Activated T-cell treated with anti-CD3 and anti-CD28 coated beads, Interleukin-2, amount 50 U/mL, for 48 hours (primary cell): Measurements from ENCODE around the gene CHMP4B.

Source experiments
- DNase-seq, 2 experiments: peaks; one replicate each; pipeline ENCODE4 v3.0.0-alpha.2; 2020

The CHMP4B gene

DNA sequence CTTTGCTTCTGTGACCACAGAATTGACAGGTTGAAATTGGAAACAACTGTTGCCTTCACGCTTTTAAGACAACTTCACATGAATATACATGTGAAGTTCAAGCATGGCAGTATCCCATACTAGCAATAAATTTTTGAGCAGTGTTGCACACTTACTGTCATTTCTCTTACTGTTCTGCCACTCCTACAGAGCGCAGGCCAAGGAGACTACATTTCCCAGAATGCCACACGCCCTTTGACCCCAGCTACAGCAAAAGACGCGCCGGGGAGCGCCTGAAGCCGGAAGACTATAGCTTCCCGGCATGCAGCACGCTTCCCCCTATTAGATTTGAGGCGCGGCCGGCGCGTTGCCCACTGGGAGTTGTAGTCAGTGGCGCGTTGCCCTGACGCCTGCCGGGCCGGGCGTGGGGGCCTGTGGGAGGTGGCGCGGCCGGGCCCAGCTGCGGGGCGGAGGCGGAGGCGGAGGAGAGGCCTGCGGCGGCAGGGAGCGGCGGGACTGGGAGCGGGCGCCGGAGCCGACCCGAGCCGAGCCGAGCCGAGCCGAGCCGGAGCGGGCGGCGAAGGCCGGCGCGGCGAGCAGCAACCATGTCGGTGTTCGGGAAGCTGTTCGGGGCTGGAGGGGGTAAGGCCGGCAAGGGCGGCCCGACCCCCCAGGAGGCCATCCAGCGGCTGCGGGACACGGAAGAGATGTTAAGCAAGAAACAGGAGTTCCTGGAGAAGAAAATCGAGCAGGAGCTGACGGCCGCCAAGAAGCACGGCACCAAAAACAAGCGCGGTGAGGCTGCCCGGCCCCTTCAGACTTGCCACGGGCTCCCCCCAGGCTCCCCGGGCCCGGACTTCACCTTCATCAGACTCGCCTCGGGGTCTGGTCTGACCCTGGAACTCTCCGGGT lies at the start of gene CHMP4B:
Gene CHMP4B (plus strand): TSS at position 464 of the 891 bp plus-strand sequence. CDS start 121 bp downstream, at position 585.
- peak; percentile 97 to 98 for DNase-seq

DNA sequence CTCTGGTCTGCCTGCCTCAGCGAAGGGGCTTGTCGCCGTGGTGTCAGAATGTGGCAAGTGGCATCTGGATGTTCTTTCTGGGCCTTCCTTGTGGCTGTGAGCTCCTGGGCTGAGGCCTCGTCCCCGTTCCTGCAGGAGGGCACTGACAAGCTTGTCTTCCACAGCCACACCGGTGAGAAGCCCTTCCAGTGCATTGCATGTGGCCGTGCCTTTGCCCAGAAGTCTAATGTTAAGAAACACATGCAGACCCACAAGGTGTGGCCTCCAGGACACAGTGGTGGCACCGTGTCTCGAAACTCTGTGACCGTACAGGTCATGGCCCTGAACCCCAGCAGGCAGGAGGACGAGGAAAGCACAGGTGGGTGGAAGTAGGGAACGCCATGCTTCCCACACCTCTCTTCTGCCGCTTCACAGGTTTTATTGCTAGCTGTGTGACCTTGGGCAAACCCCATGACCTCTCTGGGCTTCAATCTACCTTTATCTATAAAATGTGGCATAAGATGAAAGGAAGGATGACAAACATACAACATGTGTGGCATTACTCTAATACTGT lies 49.4 kb upstream of the CHMP4B start:
- no peak for DNase-seq

DNA sequence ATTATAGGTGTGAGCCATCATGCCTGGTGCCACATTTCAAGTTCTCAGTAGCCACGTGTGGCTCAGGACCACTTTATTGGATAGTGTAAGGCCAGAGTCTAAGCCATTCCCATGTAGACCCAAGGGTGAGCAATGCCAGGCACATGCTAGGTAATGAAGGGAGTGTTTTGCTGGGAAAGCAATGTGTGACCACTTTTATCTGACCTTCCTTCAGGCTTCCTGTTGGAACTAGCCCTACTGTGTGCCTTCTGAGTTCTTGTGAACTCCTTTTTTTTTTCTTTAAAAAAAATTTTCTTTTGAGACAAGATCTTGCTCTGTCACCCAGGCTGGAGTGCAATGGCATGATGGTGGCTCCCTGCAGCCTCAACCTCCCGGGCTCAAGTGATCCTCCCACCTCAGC lies 46.0 kb upstream of the CHMP4B start:
- no peak for DNase-seq

GRCh38 chr20:33765592-33765991 lies 45.6 kb upstream of the CHMP4B start:
- DNase-seq, result no peak

GRCh38 chr20:33766686-33767085 lies 44.5 kb upstream of the CHMP4B start:
- DNase-seq, result no peak

DNA sequence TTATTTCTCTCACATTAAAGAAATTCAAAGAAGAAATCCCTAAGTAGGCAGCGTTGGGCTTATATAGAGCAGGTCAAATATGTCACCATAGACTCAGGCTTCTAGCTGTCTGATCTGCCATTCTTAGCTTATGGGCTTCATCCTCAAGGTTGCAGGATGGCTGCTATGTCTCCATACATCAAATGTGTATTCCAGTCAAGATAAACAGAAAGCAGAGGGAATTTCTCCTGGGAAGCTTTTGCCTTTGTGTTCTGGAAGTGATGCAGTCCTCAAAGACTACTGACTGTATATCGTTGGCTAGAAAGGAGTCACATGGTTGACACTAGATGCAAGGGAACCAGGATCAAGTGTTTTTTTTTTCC lies 43.4 kb upstream of the CHMP4B start:
- no peak for DNase-seq

DNA sequence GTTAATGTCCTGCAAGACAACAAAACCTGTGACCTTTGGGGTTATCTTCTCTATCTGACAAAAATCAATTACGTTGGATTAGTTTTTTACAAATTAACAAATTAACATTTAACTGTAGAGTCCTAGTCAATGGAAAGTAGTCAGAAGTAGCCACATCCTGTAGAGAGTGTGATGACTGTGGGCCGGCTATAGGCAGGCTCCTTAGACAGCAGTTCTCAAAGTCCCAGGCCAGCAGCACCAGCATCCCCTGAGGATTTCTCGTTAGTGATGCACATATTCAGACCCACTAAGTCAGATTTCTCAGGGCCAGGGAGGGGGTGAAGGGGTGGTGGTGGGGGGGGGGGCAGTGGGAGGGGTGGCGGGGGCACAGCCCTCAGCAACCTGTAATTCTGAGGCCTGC lies 42.1 kb upstream of the CHMP4B start:
- DNase-seq, result no peak

GRCh38 chr20:33770005-33770404 lies 41.1 kb upstream of the CHMP4B start:
- DNase-seq, result no peak

DNA sequence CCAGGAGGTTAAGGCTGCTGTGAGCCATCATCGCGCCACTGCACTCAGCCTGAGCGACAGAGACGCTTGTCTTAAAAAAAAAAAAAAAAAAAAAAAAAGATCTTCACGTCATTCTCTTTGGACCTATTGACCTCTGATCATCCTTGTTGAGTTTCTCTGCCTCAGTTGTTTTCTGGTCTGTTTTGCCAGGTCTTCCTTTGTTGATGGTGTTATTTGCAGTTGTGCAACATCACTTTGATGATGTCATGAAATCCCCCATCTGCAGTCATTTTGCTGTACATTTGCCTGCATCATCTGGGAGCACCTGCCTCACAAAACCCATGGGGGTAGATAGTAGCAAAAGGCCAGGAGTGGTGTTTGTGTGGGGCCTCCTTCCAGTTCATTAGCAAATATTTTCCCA lies 39.2 kb upstream of the CHMP4B start:
- no peak for DNase-seq

GRCh38 chr20:33772439-33772838 lies 38.7 kb upstream of the CHMP4B start:
- no peak for DNase-seq

DNA sequence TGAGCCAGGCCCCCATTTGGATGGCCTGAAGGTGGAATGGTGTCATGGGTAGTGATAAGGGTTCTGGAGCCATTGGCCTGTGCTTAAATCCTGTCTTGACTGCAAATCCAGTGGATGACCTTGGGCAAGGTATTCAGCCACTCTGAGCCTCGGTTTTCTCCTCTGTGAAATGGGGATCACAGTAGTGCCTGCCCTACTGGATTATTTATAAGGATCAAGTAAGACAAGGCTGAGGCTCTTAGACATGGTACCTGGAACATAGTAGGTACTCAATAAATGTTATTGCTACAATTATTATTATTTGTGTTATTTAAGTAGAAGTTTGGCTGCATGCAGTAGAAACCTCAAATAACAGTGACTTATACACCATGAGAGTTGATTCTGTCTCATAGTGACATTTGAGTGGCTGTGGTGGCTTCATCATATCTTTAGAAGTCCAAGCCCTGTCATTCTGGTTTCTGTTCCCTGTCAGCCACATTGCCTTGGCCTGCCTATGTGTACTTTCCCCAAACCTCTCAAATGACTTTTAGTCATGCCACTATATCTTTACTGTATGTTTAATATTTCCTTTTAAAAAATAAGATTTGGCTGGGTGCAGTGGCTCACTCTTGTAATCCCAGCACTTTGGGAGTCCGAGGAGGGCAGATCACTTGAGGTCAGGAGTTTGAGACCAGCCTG lies 37.6 kb upstream of the CHMP4B start:
- peak; percentile 28 to 43 for DNase-seq

DNA sequence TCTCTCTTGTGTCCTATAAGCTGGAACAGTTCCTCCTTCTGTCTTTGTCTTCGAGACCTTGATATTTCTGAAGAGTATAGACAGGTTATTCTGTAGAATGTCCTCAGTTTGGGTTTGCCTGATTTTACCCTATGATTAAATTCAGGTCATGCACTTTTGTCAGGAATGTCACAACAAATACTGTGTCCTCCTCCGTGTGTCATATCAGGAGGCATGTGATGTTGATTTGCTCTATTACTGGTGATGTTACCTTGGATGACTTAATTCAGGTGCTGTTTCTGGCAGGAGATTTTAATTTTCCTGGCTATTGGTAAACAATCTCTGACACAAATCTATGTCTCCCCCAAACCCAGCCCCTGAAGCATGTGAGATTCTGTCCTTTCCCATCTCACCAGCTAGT lies 33.3 kb upstream of the CHMP4B start:
- no peak for DNase-seq

DNA sequence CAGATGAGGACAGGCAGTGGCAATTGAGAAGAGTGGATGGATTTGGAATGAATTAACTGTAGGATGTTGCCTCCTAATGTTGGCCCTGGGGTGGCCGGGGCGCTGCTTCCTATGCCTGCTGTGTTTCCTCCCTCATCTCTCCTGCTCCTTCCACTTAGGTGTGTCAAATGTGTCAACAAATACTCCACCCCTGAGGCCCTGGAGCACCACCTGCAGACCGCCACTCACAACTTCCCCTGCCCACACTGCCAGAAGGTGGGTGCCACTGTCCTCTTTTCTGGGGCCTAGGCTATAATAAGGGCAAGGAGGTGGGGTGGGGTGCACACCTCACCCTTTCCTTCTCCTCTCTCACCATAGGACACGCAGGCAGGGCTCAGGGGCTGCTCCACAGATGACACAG lies 30.0 kb upstream of the CHMP4B start:
- DNase-seq, result no peak

DNA sequence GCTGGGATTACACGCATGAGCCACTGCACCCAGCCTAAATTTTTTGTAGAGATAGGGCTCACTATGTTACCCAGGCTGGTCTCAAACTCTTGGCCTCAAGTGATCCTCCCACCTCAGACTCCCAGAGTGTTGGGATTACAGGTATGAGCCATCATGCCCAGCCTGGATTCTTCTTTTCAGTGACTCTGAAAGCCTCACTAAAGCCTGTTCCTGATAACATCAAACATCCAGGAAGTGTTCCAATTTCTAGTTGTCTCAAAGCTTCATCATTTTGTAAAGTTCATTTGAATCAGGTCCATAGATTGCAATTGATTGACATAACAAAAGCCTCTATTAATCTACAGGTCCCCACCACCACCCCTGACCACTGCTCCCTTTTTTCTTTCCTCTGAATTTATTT lies 29.2 kb upstream of the CHMP4B start:
- DNase-seq, result no peak

DNA sequence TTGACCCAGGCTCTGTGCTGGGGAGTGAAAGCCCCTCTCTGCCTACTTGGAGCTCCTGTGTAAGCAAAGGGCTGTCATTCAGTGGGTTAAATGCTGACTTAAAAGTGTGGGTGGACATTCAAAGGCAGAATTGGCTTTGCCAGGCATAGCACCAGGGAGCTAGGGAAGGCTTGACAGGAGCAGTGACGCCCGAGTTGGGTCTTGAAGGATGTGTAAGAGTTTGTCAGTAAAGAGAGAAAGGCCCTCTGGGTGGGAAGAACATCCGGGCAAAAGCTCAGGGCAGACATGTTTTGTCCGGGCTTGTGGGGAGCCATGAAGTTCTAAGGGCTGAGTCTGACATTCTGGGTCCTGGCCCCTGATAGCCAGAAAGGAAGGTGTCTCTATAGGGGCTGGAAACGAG lies 27.9 kb upstream of the CHMP4B start:
- DNase-seq, result no peak

GRCh38 chr20:33783818-33784217 lies 27.3 kb upstream of the CHMP4B start:
- DNase-seq, result no peak

DNA sequence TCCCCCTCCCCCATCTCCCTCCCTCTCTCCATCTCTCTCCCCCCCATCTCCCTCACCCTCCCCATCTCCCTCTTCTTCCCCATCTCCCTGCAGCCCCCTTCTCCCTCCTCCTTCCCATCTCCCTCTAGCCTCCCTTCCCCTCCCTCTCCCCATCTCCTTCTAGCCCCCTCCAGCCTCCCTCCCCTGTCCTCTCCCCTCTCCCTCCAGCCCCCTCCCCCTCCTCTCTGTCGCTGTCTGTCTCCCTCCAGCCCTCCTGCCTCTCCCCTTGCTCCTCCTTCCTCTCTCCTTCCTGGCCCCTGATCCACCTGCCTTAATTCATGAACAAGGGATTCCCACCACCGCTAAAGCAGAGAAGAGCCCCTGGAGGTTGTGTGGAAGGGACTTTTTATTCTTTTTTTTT lies 26.9 kb upstream of the CHMP4B start:
- no peak for DNase-seq

DNA sequence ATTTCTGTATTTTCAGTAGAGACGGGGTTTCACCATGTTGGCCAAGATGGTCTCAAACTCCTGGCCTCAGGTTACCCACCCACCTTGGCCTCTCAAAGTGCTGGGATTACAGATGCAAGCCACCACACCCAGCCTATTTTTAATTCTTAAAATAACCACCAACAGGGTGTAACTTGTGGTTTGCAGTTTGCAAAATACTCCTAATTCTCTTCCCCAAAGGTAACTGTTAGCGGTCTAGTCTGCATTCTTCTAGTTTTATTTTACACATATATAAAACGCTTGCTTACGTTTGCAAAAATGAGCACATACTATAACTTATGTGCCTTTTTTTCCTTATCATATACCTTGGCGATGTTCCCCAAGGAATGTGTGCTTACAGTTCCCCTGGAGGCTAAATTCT lies 25.6 kb upstream of the CHMP4B start:
- no peak for DNase-seq

DNA sequence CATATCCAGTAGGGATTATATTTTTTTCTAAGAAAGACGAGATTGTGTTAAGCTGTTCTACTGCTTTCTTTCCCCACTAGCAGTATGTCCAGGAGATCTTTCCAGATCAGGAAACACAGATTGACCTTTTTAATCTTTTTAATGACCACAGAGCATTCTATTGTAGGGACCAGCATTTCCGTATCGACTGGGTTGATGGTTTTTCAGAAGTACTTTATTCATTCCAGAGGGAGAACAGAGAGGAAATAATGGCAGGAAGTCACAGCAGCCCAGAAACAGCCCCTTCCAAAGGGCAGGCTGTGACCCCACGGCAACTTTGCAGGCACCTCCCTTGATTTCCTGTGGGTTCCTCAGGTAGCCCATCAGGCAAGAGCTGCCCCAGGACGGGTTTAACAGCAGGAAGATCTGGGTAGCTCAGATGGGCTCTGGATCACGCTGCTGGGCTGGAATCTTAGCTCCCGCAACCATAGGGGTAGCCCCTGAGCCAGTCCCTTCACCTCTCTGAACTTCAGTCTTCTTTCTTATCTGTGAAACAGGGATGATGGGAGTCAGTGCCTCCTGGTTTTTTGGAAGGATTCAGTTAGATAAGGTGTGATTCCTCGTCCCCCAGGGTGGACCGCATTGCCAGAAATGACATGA lies 23.8 kb upstream of the CHMP4B start:
- DNase-seq, result no peak

GRCh38 chr20:33788351-33789049 lies 22.6 kb upstream of the CHMP4B start:
- DNase-seq, result no peak

DNA sequence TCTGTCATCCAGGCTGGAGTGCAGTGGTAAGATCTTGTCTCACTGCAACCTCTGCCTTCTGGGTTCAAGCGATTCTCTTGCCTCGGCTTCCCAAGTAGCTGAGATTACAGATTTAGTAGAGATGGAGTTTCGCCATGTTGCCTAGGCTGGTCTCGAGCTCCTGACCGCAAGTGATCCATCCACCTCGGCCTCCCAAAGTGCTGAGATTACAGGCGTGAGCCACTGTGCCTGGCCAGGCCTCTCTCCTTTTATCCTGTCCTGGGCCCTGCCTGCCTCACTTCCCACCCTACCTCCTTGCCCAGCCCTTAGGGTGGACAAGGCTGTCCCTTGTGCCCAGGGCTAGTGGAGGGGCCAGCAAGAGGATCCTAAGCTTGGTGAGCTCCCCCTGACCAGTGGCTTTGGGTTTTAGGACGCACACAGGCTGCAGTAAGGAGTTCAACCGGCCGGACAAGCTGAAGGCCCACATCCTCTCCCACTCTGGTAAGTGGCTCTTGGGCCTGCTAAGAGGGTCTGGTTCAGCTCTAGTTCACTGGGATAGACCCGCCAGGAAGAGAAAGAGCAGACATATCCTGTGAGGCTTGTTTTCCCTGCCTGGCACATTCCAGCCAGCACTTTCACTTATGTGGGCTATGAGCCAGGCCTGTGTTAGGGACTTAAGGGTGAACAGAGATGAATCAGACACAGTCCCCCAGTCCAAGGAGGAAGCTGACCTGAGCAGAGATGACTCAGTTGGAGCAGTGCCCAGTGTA lies 21.9 kb upstream of the CHMP4B start:
- no peak for DNase-seq

DNA sequence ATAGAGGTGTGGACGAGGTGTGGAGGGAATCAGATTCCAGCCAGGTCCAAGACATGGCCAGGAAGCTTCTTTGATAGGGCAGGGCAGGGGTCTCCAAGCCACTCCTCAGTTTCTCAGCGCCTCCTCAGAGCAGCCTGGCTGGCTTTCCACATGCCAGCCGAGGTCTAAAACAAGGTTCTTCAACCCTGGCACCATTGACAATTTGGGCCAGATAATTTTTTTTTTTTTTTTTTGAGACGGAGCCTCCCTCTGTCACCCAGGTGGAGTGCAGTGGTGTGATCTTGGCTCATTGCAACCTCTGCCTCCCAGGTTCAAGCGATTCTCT lies 21.3 kb upstream of the CHMP4B start:
- DNase-seq, result no peak
